GM23338 (cell line): ENCODE measurements around the gene MND1. TPM values are rescaled to one million over a fixed set of nuclear protein-coding genes. Genes with fewer than 3 reads are reported as not detected.

Experiments used
- ATAC-seq: fragments of 200-7000 bp; cut with Tn5 transposase; 3 replicates; pipeline ENCODE4 v1.9.1; 2020
- DNase-seq: peaks from one replicate; pipeline ENCODE4 v3.0.0-alpha.2; 2015; ENCODE audit warnings: low spot score
- H2AFZ ChIP-seq: fragments of 200-600 bp; sonication (generic); 2 replicates; pipeline ENCODE4 v1.8.0; 2016; ENCODE audit warnings: antibody characterized with exemption, mild to moderate bottlenecking, moderate library complexity
- H3F3A ChIP-seq: fragments of 200-600 bp; sonication (generic); replicated peaks from 2 replicates; pipeline ENCODE4 v1.8.0; 2017; ENCODE audit warnings: antibody characterized with exemption, mixed run types, low read depth
- H3K27ac ChIP-seq: fragments of 200-600 bp; sonication (generic); 2 replicates; pipeline ENCODE4 v1.6.1; 2016; ENCODE audit warnings: low read depth
- H3K27me3 ChIP-seq: fragments of 200-600 bp; sonication (generic); 2 replicates; pipeline ENCODE4 v1.8.0; 2016; ENCODE audit warnings: mild to moderate bottlenecking, mixed run types, moderate library complexity; ENCODE audit not compliant: insufficient read depth
- H3K36me3 ChIP-seq: fragments of 200-600 bp; sonication (generic); 2 replicates; pipeline ENCODE4 v1.8.0; 2016; ENCODE audit warnings: mild to moderate bottlenecking; ENCODE audit not compliant: insufficient read depth
- H3K4me1 ChIP-seq: fragments of 200-600 bp; sonication (generic); 2 replicates; pipeline ENCODE4 v1.8.0; 2016; ENCODE audit warnings: mild to moderate bottlenecking, moderate library complexity; ENCODE audit not compliant: insufficient read depth
- H3K4me2 ChIP-seq: fragments of 200-600 bp; sonication (generic); 2 replicates; pipeline ENCODE4 v1.7.1; 2017; ENCODE audit warnings: mixed run types
- H3K4me3 ChIP-seq: fragments of 200-600 bp; sonication (generic); 2 replicates; pipeline ENCODE4 v1.6.1; 2016; ENCODE audit warnings: mixed run types
- H3K79me2 ChIP-seq: fragments of 200-600 bp; sonication (generic); replicated peaks from 2 replicates; pipeline ENCODE4 v1.8.0; 2017; ENCODE audit warnings: mild to moderate bottlenecking; ENCODE audit not compliant: insufficient read depth
- H3K9me2 ChIP-seq: fragments of 200-600 bp; sonication (generic); 2 replicates; pipeline ENCODE4 v1.8.0; 2017; ENCODE audit not compliant: insufficient read depth
- H4K20me1 ChIP-seq: fragments of 200-600 bp; sonication (generic); replicated peaks from 2 replicates; pipeline ENCODE4 v1.8.0; 2017; ENCODE audit warnings: mild to moderate bottlenecking; ENCODE audit not compliant: insufficient read depth
- H3K27ac Mint-ChIP-seq: 2 replicates; pipeline ENCODE4 v1.8.0; 2020; ENCODE audit warnings: inconsistent platforms, mild to moderate bottlenecking, moderate library complexity, mixed read lengths
- H3K27me3 Mint-ChIP-seq: 3 replicates; pipeline ENCODE4 v1.8.0; 2022; ENCODE audit warnings: low read depth, mild to moderate bottlenecking, moderate library complexity, mixed read lengths, inconsistent platforms; ENCODE audit not compliant: insufficient read depth, poor library complexity
- H3K36me3 Mint-ChIP-seq: 3 replicates; pipeline ENCODE4 v1.8.0; 2021; ENCODE audit warnings: low read depth, mild to moderate bottlenecking, inconsistent platforms, moderate library complexity, mixed read lengths
- H3K4me1 Mint-ChIP-seq: 3 replicates; pipeline ENCODE4 v1.8.0; 2020; ENCODE audit warnings: mild to moderate bottlenecking, inconsistent platforms, mixed read lengths
- H3K4me3 Mint-ChIP-seq: 3 replicates; pipeline ENCODE4 v1.8.0; 2021; ENCODE audit warnings: moderate library complexity, mild to moderate bottlenecking, inconsistent platforms, mixed read lengths
- H3K9me3 Mint-ChIP-seq: 3 replicates; pipeline ENCODE4 v1.8.0; 2020; ENCODE audit warnings: moderate library complexity, mild to moderate bottlenecking, inconsistent platforms, mixed read lengths
- EZH2 ChIP-seq: fragments of 200-600 bp; sonication (generic); IDR thresholded peaks from one replicate; pipeline ENCODE4 v1.8.0; 2017; ENCODE audit warnings: antibody characterized with exemption, mild to moderate bottlenecking, low read depth; ENCODE audit not compliant: unreplicated experiment
- EZH2phosphoT487 ChIP-seq: fragments of 200-600 bp; sonication (generic); IDR thresholded peaks from one replicate; pipeline ENCODE4 v1.8.1; 2018; ENCODE audit warnings: antibody characterized with exemption; ENCODE audit not compliant: unreplicated experiment
- JUNB ChIP-seq: IDR thresholded peaks from one replicate; pipeline ENCODE4 v1.6.1; 2016; ENCODE audit warnings: antibody characterized with exemption; ENCODE audit not compliant: unreplicated experiment
- POLR2AphosphoS5 ChIP-seq: IDR thresholded peaks from 2 replicates; pipeline ENCODE4 v1.6.1; 2016; ENCODE audit warnings: antibody characterized with exemption, low read depth
- STAT1 ChIP-seq: IDR thresholded peaks from one replicate; pipeline ENCODE4 v1.6.1; 2016; ENCODE audit warnings: antibody characterized with exemption; ENCODE audit not compliant: unreplicated experiment
- polyA plus RNA-seq: library from polyadenylated mRNA; unstranded; fragments of >200 nt; fragmentation: Nextera tagmentation; extraction: Ambion mirVana; gene quantifications from 2 replicates; pipeline ENCODE4 v1.2.1, GENCODE V29; 2016
- total RNA-seq: library from RNA; depleted of rRNA; stranded (reverse); fragments of >200 nt; shearing (Covaris generic); gene quantifications from 2 replicates; pipeline ENCODE4 v1.2.3, GENCODE V29; 2014
- TF ChIP-seq, protein P1 (sequence below), 2 experiments: fragments of 200-600 bp in 1 of 2; sonication (generic) in 1 of 2; conservative IDR thresholded peaks; 2 replicates each; pipeline versions ENCODE4 v1.5.1 to v1.6.1; 2016 to 2017; ENCODE audit warnings: antibody characterized with exemption in 2 of 2, low read depth in 2 of 2, mild to moderate bottlenecking in 2 of 2, moderate library complexity in 1 of 2
- TF ChIP-seq, protein P2 (sequence below): IDR thresholded peaks from 2 replicates; pipeline ENCODE4 v1.6.1; 2016; ENCODE audit warnings: antibody characterized with exemption
- TF ChIP-seq, protein P3 (sequence below): IDR thresholded peaks from one replicate; pipeline ENCODE4 v1.6.1; 2018; ENCODE audit warnings: antibody characterized with exemption; ENCODE audit not compliant: unreplicated experiment

The MND1 gene
- total and polyA plus RNA-seq, 2 experiments from 2014 or later: 22.5 to 63.5 TPM

DNA sequence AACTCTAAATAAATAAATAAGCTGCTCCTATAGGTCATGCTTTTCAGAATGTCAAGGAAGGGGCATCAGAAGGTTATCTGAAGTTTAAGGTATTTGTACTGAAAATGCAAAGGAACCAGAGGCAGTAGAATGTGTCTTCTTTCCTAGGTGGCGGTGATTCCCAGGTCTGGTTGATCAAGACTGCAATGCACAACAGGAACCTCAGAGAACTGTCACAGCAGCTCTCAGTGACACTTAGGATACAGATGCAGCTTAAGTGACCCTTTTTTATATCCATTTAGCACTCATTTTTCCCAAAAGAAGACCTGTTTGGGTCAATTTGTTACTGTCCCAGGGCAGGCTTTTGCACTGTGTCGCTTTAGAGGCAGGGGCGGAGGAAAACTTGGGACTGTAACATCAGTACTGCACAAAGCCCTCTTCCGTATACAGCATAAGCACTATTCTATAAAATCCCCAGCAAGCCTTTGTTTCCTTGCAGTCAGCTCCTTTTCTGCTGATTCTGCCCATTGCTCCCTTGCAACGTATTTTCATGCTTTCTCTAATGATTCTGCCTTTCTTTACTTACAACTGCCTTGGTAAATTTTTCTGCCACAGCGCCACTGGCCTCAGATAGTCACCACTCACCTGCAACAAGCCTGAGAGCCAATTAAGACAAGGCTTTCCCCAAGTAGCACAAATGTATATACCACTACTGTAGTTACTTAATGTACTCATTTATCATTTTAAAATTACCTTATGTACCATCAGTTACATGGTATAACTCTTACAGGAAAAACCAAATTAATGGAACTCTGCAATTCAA, 1.5 kb upstream of the MND1 start:
- no peaks in the 10 kb centered on the region for H3K9me2 ChIP-seq
- peaks cover 19% of the 10 kb centered on the region for H3K4me1 ChIP-seq
- Mint-ChIP-seq H3K9me3 (no peaks in the 10 kb centered on the region), H3K4me3 (no peak overlapping the region), H3K4me1 (peaks cover 21% of the 10 kb centered on the region), H3K27ac (no peak overlapping the region), H3K36me3 (no peaks in the 10 kb centered on the region; the same call in 2 of the 3 replicates), H3K27me3 (peaks cover 12% of the 10 kb centered on the region)
- H3K36me3 ChIP-seq: no peaks in the 10 kb centered on the region
- 0 out of 2 replicates have a peak, but pooled peaks cover 8% of the 10 kb centered on the region for H3K27me3 ChIP-seq
- ATAC-seq (no peak), DNase-seq (no peak)
- no peak overlapping the region for H3K4me3 ChIP-seq
- no peaks in the 10 kb centered on the region for H3F3A ChIP-seq
- no peaks in the 10 kb centered on the region for H4K20me1 ChIP-seq
- no peak overlapping the region for H2AFZ ChIP-seq
- peaks cover 24% of the 10 kb centered on the region for H3K79me2 ChIP-seq
- H3K27ac ChIP-seq: no peak overlapping the region; the same call in 1 of the 2 replicates
- no peak for TF ChIP-seq JUNB
- TF ChIP-seq STAT1: no peak
- TF ChIP-seq, protein P1, sequence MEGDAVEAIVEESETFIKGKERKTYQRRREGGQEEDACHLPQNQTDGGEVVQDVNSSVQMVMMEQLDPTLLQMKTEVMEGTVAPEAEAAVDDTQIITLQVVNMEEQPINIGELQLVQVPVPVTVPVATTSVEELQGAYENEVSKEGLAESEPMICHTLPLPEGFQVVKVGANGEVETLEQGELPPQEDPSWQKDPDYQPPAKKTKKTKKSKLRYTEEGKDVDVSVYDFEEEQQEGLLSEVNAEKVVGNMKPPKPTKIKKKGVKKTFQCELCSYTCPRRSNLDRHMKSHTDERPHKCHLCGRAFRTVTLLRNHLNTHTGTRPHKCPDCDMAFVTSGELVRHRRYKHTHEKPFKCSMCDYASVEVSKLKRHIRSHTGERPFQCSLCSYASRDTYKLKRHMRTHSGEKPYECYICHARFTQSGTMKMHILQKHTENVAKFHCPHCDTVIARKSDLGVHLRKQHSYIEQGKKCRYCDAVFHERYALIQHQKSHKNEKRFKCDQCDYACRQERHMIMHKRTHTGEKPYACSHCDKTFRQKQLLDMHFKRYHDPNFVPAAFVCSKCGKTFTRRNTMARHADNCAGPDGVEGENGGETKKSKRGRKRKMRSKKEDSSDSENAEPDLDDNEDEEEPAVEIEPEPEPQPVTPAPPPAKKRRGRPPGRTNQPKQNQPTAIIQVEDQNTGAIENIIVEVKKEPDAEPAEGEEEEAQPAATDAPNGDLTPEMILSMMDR (conservative IDR thresholded peaks at IDR 0.05; ENCODE audit: low read depth in 2 of 2): no peak
- TF ChIP-seq POLR2AphosphoS5: no peak
- TF ChIP-seq EZH2: no peak
- TF ChIP-seq, protein P2, sequence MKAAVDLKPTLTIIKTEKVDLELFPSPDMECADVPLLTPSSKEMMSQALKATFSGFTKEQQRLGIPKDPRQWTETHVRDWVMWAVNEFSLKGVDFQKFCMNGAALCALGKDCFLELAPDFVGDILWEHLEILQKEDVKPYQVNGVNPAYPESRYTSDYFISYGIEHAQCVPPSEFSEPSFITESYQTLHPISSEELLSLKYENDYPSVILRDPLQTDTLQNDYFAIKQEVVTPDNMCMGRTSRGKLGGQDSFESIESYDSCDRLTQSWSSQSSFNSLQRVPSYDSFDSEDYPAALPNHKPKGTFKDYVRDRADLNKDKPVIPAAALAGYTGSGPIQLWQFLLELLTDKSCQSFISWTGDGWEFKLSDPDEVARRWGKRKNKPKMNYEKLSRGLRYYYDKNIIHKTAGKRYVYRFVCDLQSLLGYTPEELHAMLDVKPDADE: no peak
- H3K4me2 ChIP-seq: no peak overlapping the region

DNA sequence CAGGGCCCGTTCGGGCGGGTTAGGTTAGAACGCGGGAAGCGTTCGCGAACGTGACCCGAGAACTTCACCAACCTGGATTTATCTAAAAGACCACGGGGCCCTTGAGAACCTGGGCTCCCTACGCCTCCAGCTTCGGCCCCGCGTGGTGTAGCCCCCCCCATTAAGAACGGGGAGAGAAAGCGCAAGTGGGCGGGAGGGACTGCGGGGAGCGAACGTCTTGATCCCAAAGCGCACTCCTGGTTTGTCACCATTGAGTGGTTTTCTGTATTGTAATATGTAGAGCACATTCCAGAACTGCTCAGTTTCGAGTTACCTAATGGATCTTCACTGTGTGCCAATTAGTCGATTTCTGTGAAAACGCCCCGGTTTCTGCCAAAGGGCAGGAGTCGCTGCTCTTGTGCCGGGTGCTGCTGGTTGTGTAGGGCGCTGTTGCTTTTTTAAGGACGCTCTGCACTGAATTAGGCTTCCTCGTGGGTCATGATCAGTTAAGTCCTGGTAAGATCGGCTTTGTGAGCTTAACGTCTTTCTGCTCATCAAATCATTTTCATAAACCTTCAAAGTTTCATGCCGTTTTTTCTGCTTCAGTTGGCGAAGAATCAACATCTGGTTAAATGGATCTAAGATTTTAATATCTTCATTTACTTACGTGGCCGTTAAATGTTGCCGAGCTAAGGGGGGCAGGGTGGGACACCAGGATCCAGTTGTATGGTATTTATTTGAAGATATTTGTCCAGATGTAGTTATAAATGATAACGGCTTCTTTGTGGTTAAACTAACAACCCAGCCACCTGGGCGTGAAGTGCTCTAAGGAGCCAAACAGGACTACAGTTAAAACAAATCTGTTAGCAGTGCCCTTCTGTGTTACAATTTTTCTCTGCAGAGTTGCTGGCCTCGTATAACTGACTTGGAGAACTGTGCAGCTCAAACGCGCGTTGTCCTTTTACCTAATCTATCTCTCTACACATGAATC, 809 bp downstream of the MND1 start:
- H3K27me3 Mint-ChIP-seq: peaks cover 12% of the 10 kb centered on the region

More for the DNA sequence above, 809 bp downstream of the MND1 start:
- no peaks in the 10 kb centered on the region for H3K9me3 Mint-ChIP-seq
- no peaks in the 10 kb centered on the region for H4K20me1 ChIP-seq
- no peaks in the 10 kb centered on the region for H3K36me3 ChIP-seq
- DNase-seq (peak; percentile 84), ATAC-seq (peak; percentile 27)
- H3K36me3 Mint-ChIP-seq: no peaks in the 10 kb centered on the region; the same call in 1 of the 3 replicates
- 0 out of 2 replicates have a peak, but pooled peaks cover 8% of the 10 kb centered on the region for H3K27me3 ChIP-seq
- H3K4me1 ChIP-seq: peaks cover 24% of the 10 kb centered on the region
- H3K27ac Mint-ChIP-seq: peak overlapping the region; percentile 96
- H3K4me1 Mint-ChIP-seq: peaks cover 30% of the 10 kb centered on the region
- peak overlapping the region; percentile 91 for H3K4me2 ChIP-seq
- no peaks in the 10 kb centered on the region for H3K9me2 ChIP-seq
- H3F3A ChIP-seq: no peaks in the 10 kb centered on the region
- peak overlapping the region; percentile 94 for H3K4me3 Mint-ChIP-seq
- peak overlapping the region; percentile 65 for H3K4me3 ChIP-seq
- peak overlapping the region; percentile 86 for H3K27ac ChIP-seq
- TF ChIP-seq, protein P1 (conservative IDR thresholded peaks at IDR 0.05; ENCODE audit: low read depth in 2 of 2): 0 out of 4 replicates have a peak, but pooled peaks have one; percentile 7 to 9
- TF ChIP-seq EZH2phosphoT487: no peak
- no peak for TF ChIP-seq EZH2
- no peak for TF ChIP-seq STAT1
- TF ChIP-seq, protein P3, sequence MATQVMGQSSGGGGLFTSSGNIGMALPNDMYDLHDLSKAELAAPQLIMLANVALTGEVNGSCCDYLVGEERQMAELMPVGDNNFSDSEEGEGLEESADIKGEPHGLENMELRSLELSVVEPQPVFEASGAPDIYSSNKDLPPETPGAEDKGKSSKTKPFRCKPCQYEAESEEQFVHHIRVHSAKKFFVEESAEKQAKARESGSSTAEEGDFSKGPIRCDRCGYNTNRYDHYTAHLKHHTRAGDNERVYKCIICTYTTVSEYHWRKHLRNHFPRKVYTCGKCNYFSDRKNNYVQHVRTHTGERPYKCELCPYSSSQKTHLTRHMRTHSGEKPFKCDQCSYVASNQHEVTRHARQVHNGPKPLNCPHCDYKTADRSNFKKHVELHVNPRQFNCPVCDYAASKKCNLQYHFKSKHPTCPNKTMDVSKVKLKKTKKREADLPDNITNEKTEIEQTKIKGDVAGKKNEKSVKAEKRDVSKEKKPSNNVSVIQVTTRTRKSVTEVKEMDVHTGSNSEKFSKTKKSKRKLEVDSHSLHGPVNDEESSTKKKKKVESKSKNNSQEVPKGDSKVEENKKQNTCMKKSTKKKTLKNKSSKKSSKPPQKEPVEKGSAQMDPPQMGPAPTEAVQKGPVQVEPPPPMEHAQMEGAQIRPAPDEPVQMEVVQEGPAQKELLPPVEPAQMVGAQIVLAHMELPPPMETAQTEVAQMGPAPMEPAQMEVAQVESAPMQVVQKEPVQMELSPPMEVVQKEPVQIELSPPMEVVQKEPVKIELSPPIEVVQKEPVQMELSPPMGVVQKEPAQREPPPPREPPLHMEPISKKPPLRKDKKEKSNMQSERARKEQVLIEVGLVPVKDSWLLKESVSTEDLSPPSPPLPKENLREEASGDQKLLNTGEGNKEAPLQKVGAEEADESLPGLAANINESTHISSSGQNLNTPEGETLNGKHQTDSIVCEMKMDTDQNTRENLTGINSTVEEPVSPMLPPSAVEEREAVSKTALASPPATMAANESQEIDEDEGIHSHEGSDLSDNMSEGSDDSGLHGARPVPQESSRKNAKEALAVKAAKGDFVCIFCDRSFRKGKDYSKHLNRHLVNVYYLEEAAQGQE: no peak
- peaks cover 38% of the 10 kb centered on the region for H3K79me2 ChIP-seq
- H2AFZ ChIP-seq: peak overlapping the region; percentile 94
